IgD-negative memory B cell (primary cell): ENCODE data around the gene CD14. TPM values are rescaled to one million over a fixed set of nuclear protein-coding genes. Genes with fewer than 3 reads are reported as not detected.
"Not testable (repeated sequence)": the region's sequence is repeated elsewhere in the genome, so short reads cannot be mapped to it uniquely, and the experiment has no call there.

ENCODE experiments used
- H3K27ac Mint-ChIP-seq, 3 donors: one replicate each; pipeline ENCODE4 v1.8.0; 2020 to 2022; ENCODE audit warnings: mild to moderate bottlenecking in 3 of 3, mixed read lengths in 3 of 3, moderate library complexity in 1 of 3
- H3K27me3 Mint-ChIP-seq: one replicate; pipeline ENCODE4 v1.8.0; 2021; ENCODE audit warnings: mixed read lengths
- H3K36me3 Mint-ChIP-seq: one replicate; pipeline ENCODE4 v1.8.0; 2020; ENCODE audit warnings: mild to moderate bottlenecking, mixed read lengths
- H3K4me1 Mint-ChIP-seq, 3 donors: one replicate each; pipeline ENCODE4 v1.8.0; 2020 to 2022; ENCODE audit warnings: mixed read lengths in 3 of 3, mild to moderate bottlenecking in 1 of 3
- H3K4me3 Mint-ChIP-seq, 4 donors: one replicate each; pipeline ENCODE4 v1.8.0; 2020 to 2022; ENCODE audit warnings: mild to moderate bottlenecking in 4 of 4, mixed read lengths in 4 of 4, moderate library complexity in 3 of 4
- H3K9me3 Mint-ChIP-seq, 3 donors: one replicate each; pipeline ENCODE4 v1.8.0; 2020 to 2021; ENCODE audit warnings: mixed read lengths in 3 of 3, mild to moderate bottlenecking in 1 of 3
- polyA plus RNA-seq: library from polyadenylated mRNA; unstranded; fragments of 300-500 nt; fragmentation: Illumina TruSeq; gene quantifications from one replicate; pipeline ENCODE4 v1.2.3, GENCODE V29; 2021

Gene CD14
- polyA plus RNA-seq, 1 donor from 2014 or later: 1.5 TPM

DNA sequence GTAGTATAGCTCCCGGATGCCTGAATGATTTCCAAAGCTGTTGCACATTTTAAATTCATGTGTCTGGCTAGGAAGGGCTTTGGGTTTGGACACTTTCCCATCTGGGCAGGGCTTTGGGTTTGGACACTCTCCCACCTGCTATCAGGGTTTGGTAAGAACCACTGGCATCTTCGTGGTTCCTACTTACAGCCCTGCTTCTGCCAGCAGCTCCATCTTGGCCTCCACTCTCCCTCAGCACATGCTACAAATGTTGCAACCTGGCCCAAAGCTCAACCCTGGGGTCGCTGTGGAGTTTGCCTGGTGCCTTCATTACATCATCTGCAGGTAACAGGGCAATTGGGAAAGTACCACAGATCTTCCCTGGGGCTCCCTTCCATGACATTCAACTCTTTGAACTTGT lies 9.7 kb upstream of the CD14 start:
- no peak overlapping the region for H3K27ac Mint-ChIP-seq
- no peaks in the 10 kb centered on the region for H3K9me3 Mint-ChIP-seq
- H3K4me1 Mint-ChIP-seq: peaks cover 28 to 31% (median 29%) of the 10 kb centered on the region in 3 donors
- peaks cover 2% of the 10 kb centered on the region for H3K36me3 Mint-ChIP-seq
- H3K27me3 Mint-ChIP-seq: no peaks in the 10 kb centered on the region
- peak overlapping the region in 1 of 4 donors; percentile 78 for H3K4me3 Mint-ChIP-seq

DNA sequence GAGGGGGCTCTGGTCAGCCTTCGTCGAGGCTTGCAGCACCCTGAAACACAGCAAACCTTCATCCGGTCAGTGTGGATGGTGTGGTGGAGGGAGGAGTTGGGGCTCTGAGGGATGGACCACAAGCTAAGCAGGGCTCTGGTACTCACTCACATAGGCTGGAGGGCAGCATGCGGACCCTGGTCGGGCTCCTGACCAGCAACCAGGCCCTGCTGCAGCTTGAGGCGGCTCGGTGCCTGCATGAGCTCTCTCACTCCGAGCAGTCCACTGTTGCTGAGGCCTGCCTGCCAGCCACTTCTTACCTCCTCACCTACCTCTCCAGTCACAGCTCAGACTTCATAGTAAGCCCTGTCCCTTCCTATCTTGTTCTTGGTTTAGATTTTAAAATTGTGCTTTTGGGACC lies 8.7 kb upstream of the CD14 start:
- Mint-ChIP-seq H3K4me1 (peaks cover 23 to 26% (median 26%) of the 10 kb centered on the region in 3 donors), H3K27ac (peak overlapping the region in 1 of 3 donors; percentile 83), H3K36me3 (peaks cover 2% of the 10 kb centered on the region), H3K4me3 (peak overlapping the region in 1 of 4 donors; percentile 78), H3K27me3 (no peaks in the 10 kb centered on the region), H3K9me3 (no peaks in the 10 kb centered on the region)

DNA sequence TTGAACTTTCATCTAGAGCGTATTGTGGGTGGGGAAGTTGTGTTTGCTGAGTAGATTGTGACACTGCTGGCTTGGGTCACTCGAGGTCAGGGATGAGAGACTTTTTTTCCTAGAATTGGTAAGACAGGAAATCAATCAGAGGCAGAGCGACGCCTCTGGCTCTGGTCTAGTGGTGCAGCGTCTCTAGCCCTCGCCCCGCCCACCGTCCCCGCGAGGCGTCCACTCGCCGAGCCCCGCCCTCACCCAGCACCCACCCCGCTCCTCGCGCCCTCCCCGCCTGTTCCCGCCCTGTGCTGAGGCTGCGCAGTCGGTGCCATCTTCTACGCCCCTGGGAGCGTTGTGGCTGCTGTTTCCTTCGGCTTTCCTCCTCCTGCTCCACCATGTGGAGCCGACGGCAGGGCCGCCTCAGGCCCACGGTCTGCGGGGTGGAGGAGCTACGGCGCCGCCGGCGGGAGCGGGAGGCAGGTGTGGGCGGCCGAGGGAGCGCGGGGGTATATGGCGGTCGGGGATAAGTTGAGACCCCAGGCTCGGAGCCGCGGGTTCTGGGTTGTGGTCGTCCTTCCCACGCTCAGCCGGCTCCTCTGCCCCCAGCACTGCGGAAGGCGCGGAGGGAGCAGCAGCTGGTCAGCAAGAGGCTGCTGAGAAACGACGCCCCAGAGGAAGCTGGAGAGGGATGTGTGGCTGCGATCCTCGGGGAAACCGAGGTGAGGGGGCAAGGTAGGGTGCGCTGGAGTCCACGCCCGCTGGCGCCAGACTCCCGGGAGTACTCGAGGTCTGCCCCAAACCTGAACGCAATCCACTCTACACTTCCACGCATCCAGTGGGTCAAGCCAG lies 6.4 kb upstream of the CD14 start, which contains the start of gene TMCO6:
TSS of gene TMCO6 (plus strand) at position 304 of the 834 bp plus-strand sequence. CDS start at position 381, 77 bp downstream.
- peaks cover 17 to 19% (median 19%) of the 10 kb centered on the region in 3 donors for H3K4me1 Mint-ChIP-seq
- no peaks in the 10 kb centered on the region for H3K9me3 Mint-ChIP-seq
- H3K27me3 Mint-ChIP-seq: no peaks in the 10 kb centered on the region
- peak within 1 kb of the TSS; percentile 64 to 98 (median 95) for H3K27ac Mint-ChIP-seq
- peak within 1 kb of the TSS; percentile 78 to 99 (median 97) for H3K4me3 Mint-ChIP-seq
- H3K36me3 Mint-ChIP-seq: peaks cover 2% of the 10 kb centered on the region

DNA sequence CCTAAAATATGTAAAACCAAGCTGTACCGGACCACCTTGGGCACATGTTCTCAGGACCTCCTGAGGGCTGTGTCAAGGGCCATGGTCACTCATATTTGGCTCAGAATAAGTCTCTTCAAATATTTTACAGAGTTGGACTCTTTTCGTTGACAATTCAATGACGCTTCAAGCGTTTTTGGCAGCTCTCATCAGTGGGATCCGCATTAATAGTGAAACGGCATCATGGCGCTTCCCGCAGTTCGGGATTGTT lies 5.8 kb upstream of the CD14 start:
- H3K4me3 Mint-ChIP-seq: peak overlapping the region; percentile 78 to 99 (median 97)
- H3K36me3 Mint-ChIP-seq, H3K27me3 Mint-ChIP-seq, H3K9me3 Mint-ChIP-seq: not testable (repeated sequence)
- peaks cover 12 to 22% (median 19%) of the 10 kb centered on the region in 3 donors for H3K4me1 Mint-ChIP-seq
- H3K27ac Mint-ChIP-seq: peak overlapping the region; percentile 64 to 98 (median 95)

DNA sequence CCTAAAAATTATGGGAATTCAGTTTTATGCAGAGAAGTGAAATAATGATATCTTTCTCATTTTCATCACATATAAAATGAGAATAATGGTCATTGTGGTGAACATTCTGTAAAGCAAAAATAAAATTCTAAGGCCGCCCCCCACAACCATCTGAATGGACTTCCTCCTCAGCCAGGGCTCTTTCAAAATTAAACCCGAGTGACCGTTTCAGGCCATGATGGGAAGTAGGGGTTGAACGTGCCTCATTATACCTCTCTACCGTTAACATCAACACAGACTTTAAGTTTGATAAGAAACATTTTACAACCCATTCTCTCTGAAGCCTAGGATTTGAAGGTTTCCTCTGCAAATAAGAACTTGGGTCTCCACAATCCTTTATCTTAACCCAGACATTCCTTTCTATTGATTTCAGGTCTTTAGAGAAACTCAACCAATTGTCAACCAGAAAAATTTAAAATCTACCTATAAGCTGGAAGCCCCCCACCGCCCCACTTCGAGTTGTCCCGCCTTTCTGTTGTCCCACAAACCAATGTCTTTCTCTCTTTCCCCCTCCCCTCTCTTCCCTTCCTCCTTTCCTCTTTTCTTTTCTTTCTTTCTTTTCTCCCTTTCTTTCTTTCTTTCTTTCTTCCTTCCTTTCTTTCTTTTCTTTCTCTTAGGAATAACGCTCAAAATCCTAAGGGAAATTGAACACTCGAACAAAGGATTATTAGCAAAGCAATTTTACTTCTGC lies 4.6 kb upstream of the CD14 start:
- Mint-ChIP-seq H3K27ac (peak overlapping the region in 1 of 3 donors; percentile 7), H3K4me3 (peak overlapping the region in 3 of 4 donors; percentile 59 to 77 (median 75)), H3K9me3 (no peaks in the 10 kb centered on the region), H3K27me3 (peaks cover 7% of the 10 kb centered on the region), H3K36me3 (peaks cover 2% of the 10 kb centered on the region), H3K4me1 (peaks cover 12 to 28% (median 26%) of the 10 kb centered on the region in 3 donors)

DNA sequence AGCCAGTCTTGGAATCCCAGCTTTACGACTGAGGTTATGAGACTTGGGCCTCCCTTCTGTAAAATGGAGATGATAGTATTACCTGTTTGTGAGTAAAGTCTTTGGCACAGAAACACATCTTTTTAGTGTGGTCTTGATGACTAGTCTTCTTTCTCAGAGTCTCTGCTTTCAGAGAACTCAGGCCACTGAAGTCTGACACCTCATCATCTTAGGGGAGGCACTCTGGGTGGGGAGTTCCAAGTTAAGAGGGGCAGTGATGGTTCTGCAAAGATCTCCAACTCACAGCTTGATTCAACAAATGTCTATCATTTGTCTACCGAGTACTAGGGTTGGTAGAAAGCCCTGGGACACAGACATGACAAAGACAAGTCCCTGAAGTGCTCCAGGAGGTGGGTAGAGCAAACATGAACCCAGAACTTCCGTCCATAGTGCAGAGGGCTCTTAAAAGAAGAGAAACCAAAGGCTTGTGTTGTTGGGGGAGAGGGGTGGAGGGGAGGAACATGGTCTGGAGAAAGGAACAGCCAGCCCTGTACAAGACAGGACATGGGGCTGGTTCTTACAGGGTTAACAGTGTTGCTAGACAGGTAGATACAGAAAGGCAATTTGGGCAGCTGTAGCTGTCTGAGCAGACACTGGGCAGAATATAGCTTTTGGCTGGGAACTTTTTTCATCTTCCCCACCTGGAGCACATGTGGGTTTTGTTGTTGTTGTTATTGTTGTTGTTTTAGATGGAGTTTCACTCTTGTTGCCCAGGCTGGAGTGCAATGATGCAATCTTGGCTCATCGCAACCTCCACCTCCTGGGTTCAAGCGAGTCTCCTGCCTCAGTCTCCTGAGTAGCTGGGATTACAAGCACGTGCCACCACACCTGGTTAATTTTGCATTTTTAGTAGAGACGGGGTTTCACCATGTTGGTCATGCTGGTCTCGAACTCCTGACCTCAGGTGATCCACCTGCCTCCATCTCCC lies 2.6 kb upstream of the CD14 start:
- Mint-ChIP-seq H3K4me1 (peaks cover 13 to 27% (median 25%) of the 10 kb centered on the region in 3 donors), H3K27me3 (peaks cover 12% of the 10 kb centered on the region), H3K36me3 (peaks cover 2% of the 10 kb centered on the region), H3K27ac (peak overlapping the region in 2 of 3 donors; percentile 12 to 53), H3K9me3 (no peaks in the 10 kb centered on the region), H3K4me3 (peak overlapping the region in 1 of 4 donors; percentile 70)

DNA sequence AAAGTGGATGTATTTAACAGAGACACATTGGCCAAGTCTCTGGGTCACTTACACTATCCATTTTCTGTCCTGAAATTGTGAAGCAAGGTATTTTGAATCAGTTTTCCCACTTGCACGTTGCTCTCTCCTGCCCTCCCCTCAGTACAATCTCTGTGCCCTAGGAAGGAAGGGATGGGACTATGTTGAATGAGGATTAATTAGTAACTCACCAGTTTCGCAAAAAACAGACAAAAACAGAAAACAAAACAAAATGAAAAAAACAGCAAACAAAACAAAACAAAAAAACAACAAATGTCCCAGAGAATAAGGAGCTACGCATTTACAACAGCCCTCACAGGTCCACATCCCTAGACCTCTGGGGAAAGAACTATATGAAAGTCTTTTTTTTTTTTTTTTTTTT lies 1.1 kb upstream of the CD14 start:
- Mint-ChIP-seq H3K4me3 (peak overlapping the region in 2 of 4 donors; percentile 42 to 97), H3K4me1 (peaks cover 6 to 23% (median 18%) of the 10 kb centered on the region in 3 donors), H3K27me3 (peaks cover 12% of the 10 kb centered on the region), H3K9me3 (no peaks in the 10 kb centered on the region), H3K36me3 (no peaks in the 10 kb centered on the region), H3K27ac (no peak overlapping the region)

DNA sequence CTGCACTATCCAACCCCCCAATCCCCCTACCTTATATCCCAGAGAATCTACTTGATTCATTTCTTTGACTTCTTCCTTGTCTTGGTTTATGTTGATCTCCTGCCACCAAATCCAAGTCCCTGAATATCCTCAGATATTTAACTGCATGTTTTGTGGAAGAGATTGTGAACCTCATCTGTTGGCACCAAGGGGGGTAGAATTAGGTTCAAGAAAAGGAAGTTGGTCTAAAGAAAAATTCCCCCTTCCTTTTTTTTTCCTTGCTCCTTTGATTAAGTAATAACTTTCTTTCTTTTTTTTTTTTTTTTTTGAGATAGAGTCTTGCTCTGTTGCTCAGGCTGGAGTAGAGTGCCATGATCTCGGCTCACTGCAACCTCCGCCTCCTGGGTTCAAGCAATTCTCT lies 526 bp upstream of the CD14 start:
- Mint-ChIP-seq H3K4me1 (peaks cover 4 to 17% (median 15%) of the 10 kb centered on the region in 3 donors), H3K36me3 (no peaks in the 10 kb centered on the region), H3K27ac (no peak overlapping the region), H3K4me3 (peak overlapping the region; percentile 84 to 97 (median 94)), H3K9me3 (no peaks in the 10 kb centered on the region), H3K27me3 (peaks cover 12% of the 10 kb centered on the region)

DNA sequence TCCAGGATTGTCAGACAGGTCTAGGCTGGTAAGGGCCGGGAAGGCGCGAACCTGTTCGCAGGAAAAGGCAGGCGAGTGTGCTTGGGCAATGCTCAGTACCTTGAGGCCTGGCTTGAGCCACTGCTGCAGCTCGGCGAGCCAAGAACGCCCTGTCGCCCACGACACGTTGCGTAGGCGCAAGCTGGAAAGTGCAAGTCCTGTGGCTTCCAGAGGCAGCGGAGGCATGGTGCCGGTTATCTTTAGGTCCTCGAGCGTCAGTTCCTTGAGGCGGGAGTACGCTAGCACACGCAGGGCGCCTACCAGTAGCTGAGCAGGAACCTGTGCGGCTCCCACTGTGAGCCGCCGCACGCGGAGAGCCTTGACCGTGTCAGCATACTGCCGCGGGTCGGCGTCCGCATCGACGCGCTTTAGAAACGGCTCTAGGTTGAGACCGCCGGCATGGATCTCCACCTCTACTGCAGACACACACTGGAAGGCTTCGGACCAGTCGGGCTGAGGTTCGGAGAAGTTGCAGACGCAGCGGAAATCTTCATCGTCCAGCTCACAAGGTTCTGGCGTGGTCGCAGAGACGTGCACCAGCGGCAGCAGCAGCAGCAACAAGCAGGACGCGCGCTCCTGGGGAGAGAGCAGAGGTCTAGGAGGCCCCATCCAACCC lies 482 bp downstream of the CD14 start:
- Mint-ChIP-seq H3K36me3 (no peaks in the 10 kb centered on the region), H3K9me3 (peaks cover 0 to 3% (median 1%) of the 10 kb centered on the region in 3 donors), H3K4me3 (peak overlapping the region; percentile 84 to 97 (median 94)), H3K27me3 (peaks cover 18% of the 10 kb centered on the region), H3K4me1 (peaks cover 2 to 15% (median 15%) of the 10 kb centered on the region in 3 donors), H3K27ac (peak overlapping the region in 2 of 3 donors; percentile 19 to 46)

DNA sequence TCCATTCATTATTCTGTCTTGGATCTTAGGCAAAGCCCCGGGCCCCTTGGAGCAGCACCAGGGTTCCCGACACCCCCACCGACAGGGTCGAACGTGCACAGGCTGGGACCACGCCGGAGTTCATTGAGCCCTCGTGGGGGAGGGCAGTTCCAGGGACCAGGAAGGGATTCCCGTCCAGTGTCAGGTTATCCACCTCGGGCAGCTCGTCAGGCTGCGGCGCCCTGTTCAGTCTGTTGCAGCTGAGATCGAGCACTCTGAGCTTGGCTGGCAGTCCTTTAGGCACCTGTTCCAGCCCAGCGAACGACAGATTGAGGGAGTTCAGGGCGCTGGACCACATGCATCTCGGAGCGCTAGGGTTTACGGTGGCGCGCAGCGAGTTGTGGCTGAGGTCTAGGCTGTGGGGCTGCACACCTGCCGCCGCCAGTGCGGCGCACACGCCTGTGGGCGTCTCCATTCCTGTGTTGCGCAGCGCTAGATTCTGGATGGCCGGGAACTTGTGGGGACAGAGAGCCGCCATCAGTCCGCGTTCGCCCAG lies 1.1 kb downstream of the CD14 start:
- Mint-ChIP-seq H3K9me3 (peaks cover 0 to 3% (median 1%) of the 10 kb centered on the region in 3 donors), H3K36me3 (no peaks in the 10 kb centered on the region), H3K4me3 (peak overlapping the region; percentile 84 to 97 (median 94)), H3K4me1 (peaks cover 2 to 15% (median 15%) of the 10 kb centered on the region in 3 donors), H3K27me3 (peaks cover 18% of the 10 kb centered on the region), H3K27ac (peak overlapping the region in 1 of 3 donors; percentile 19)

DNA sequence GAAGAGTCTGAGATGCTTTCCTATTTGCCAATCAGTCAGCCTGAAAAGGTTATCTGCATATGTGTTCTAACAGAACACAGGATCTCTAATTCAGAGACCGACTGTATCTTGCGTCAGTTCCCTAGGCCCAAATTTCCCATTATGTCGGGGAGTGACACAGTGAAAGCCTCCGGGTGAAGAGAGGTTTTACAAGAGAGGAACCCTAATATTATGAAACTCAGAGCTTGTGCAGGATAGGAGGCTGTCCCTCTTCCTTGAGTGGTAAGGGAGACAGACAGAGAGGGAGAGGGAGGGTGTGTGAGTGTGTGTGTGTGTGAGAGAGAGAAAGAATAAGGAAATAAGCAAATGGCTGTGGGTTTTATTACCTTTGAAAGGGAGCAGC lies 1.9 kb downstream of the CD14 start:
- no peak overlapping the region for H3K27ac Mint-ChIP-seq
- H3K9me3 Mint-ChIP-seq: peaks cover 0 to 3% (median 1%) of the 10 kb centered on the region in 3 donors
- peak overlapping the region in 3 of 4 donors; percentile 77 to 91 (median 82) for H3K4me3 Mint-ChIP-seq
- peaks cover 18% of the 10 kb centered on the region for H3K27me3 Mint-ChIP-seq
- H3K4me1 Mint-ChIP-seq: peaks cover 2 to 15% (median 15%) of the 10 kb centered on the region in 3 donors
- no peaks in the 10 kb centered on the region for H3K36me3 Mint-ChIP-seq

DNA sequence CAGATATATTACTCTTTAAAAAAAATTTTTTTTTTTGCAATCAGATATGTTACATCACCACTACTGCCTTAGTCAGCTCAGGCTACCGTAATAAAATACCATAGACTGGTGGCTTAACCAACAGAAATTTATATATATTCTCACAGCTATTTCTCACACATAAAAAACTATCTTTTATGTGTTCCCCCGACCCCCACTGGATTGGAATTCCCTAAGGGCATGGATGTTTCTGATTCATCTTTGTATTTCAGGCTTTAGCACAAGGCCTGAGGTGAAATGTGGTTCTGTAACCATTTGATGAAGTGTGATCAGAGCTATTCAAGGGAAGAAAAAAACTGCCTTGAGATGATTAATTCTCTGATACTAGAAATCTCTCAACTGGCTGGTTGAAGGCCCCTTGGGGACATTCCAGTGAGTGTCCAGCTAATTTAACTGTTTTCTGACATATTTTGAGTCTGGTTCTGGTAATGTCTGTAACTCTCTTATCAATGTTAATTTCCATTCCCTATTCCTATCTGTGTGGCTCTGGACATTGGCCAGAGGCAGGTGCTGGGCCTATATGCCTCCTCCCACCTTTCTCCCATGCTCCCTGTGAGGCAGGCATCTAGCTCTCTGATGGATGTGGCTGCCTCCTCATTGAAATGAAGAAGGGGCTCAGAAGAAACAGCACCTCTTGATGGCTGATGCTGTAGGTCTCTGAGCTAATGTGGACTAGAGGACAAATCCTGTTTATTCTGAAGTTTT lies 2.5 kb downstream of the CD14 start:
- no peak overlapping the region for H3K27ac Mint-ChIP-seq
- H3K27me3 Mint-ChIP-seq: peaks cover 18% of the 10 kb centered on the region
- peak overlapping the region in 3 of 4 donors; percentile 77 to 91 (median 82) for H3K4me3 Mint-ChIP-seq
- peaks cover 2 to 15% (median 15%) of the 10 kb centered on the region in 3 donors for H3K4me1 Mint-ChIP-seq
- H3K9me3 Mint-ChIP-seq: peaks cover 0 to 3% (median 1%) of the 10 kb centered on the region in 3 donors
- no peaks in the 10 kb centered on the region for H3K36me3 Mint-ChIP-seq

DNA sequence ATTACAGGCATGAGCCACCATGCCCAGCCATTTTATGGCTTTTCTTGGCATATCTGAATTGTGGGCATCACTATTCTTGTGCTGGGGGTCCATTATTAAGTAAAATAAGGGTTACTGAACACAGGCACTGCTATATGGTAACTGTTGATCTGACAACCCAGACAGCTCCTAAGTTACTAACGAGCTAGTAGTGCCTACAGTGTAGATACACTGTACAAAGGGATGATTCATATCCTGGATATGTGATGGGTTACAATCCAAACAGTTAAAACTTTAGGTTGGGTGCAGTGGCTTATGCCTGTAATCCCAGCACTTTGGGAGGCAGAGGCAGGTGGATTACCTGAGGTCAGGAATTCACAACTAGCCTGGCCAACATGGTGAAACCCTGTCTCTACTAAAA lies 4.3 kb downstream of the CD14 start:
- Mint-ChIP-seq H3K9me3 (peaks cover 0 to 3% (median 1%) of the 10 kb centered on the region in 3 donors), H3K4me3 (no peak overlapping the region), H3K27me3 (peaks cover 18% of the 10 kb centered on the region), H3K27ac (no peak overlapping the region), H3K36me3 (no peaks in the 10 kb centered on the region), H3K4me1 (peaks cover 2 to 15% (median 12%) of the 10 kb centered on the region in 3 donors)
